GM23248 (cell line): ENCODE measurements around the gene PPM1L. TPM values are rescaled to one million over a fixed set of nuclear protein-coding genes. Genes with fewer than 3 reads are reported as not detected.

Experiments used
- DNase-seq: peaks from one replicate; pipeline ENCODE4 v3.0.0-alpha.2; 2015
- H2AFZ ChIP-seq: fragments of 200-600 bp; sonication (generic); 2 replicates; pipeline ENCODE4 v1.6.1; 2016; ENCODE audit warnings: antibody characterized with exemption
- H3F3A ChIP-seq: fragments of 200-600 bp; sonication (generic); 2 replicates; pipeline ENCODE4 v1.6.1; 2016; ENCODE audit warnings: mild to moderate bottlenecking, antibody characterized with exemption, mixed run types; ENCODE audit not compliant: insufficient read depth
- H3K27ac ChIP-seq: fragments of 200-600 bp; sonication (generic); 2 replicates; pipeline ENCODE4 v1.5.1; 2016; ENCODE audit warnings: mild to moderate bottlenecking
- H3K27me3 ChIP-seq: fragments of 200-600 bp; sonication (generic); replicated peaks from 2 replicates; pipeline ENCODE4 v1.6.1; 2016; ENCODE audit warnings: mild to moderate bottlenecking; ENCODE audit not compliant: insufficient read depth
- H3K36me3 ChIP-seq: fragments of 200-600 bp; sonication (generic); 2 replicates; pipeline ENCODE4 v1.6.1; 2016; ENCODE audit warnings: low read depth, mild to moderate bottlenecking
- H3K4me1 ChIP-seq: fragments of 200-600 bp; sonication (generic); 2 replicates; pipeline ENCODE4 v1.6.1; 2016; ENCODE audit warnings: mild to moderate bottlenecking; ENCODE audit not compliant: insufficient read depth
- H3K4me2 ChIP-seq: fragments of 200-600 bp; sonication (generic); one replicate; pipeline ENCODE4 v1.6.1; 2016; ENCODE audit warnings: mild to moderate bottlenecking; ENCODE audit not compliant: unreplicated experiment
- H3K4me3 ChIP-seq: fragments of 200-600 bp; sonication (generic); 2 replicates; pipeline ENCODE4 v1.5.1; 2016; ENCODE audit warnings: mild to moderate bottlenecking
- H3K79me2 ChIP-seq: fragments of 200-600 bp; sonication (generic); 2 replicates; pipeline ENCODE4 v1.6.1; 2016; ENCODE audit warnings: mild to moderate bottlenecking; ENCODE audit not compliant: insufficient read depth
- H3K9ac ChIP-seq: fragments of 200-600 bp; sonication (generic); 2 replicates; pipeline ENCODE4 v1.6.1; 2016; ENCODE audit warnings: mild to moderate bottlenecking
- H3K9me2 ChIP-seq: fragments of 200-600 bp; sonication (generic); 2 replicates; pipeline ENCODE4 v1.6.1; 2016; ENCODE audit warnings: mixed run types, mild to moderate bottlenecking, moderate library complexity; ENCODE audit not compliant: insufficient read depth
- H3K9me3 ChIP-seq: fragments of 200-600 bp; sonication (generic); one replicate; pipeline ENCODE4 v1.6.1; 2017; ENCODE audit warnings: low read depth
- H4K20me1 ChIP-seq: fragments of 200-600 bp; sonication (generic); 2 replicates; pipeline ENCODE4 v1.6.0; 2016; ENCODE audit not compliant: insufficient read depth
- EZH2 ChIP-seq: fragments of 200-600 bp; sonication (generic); IDR thresholded peaks from 2 replicates; pipeline ENCODE4 v1.6.1; 2018; ENCODE audit warnings: antibody characterized with exemption, mild to moderate bottlenecking; ENCODE audit not compliant: insufficient read depth, poor library complexity, severe bottlenecking
- EZH2phosphoT487 ChIP-seq: fragments of 200-600 bp; sonication (generic); IDR thresholded peaks from 2 replicates; pipeline ENCODE4 v1.6.1; 2018; ENCODE audit warnings: antibody characterized with exemption, moderate library complexity, mild to moderate bottlenecking, low read depth; ENCODE audit not compliant: insufficient read depth
- WGBS, 2 experiments: methylation state at CpG; one replicate each; pipeline ENCODE4 v1.1.6; 2015 to 2017; ENCODE audit warnings: low lambda C conversion rate in 2 of 2, low coverage in 1 of 2; ENCODE audit errors: missing lambda C conversion rate in 2 of 2; 5-methylcytosine and 5-hydroxymethylcytosine counted together
- in situ Hi-C: fragments of 300-500 bp; cut with MboI; formaldehyde crosslinking; loops from 2 replicates; pipeline ENCODE4 v1.15.0; 2020
- polyA plus RNA-seq: library from polyadenylated mRNA; unstranded; fragments of >200 nt; fragmentation: Nextera tagmentation; extraction: Ambion mirVana; gene quantifications from 2 replicates; pipeline ENCODE4 v1.2.1, GENCODE V29; 2016
- total RNA-seq: library from RNA; depleted of rRNA; stranded (reverse); fragments of >200 nt; shearing (Covaris generic); gene quantifications from 2 replicates; pipeline ENCODE4 v1.2.3, GENCODE V29; 2014

Gene PPM1L
- total and polyA plus RNA-seq, 2 experiments from 2014 or later: under 0.01 to 0.26 TPM

- no peaks in the 10 kb centered on the region for H4K20me1 ChIP-seq
- H3K79me2 ChIP-seq: no peaks in the 10 kb centered on the region
- in situ Hi-C loops: no loop called here
- no peak overlapping the region for H3K4me2 ChIP-seq
- no peaks in the 10 kb centered on the region for H3K36me3 ChIP-seq
- TF ChIP-seq EZH2phosphoT487: no peak
- no peaks in the 10 kb centered on the region for H3K9me3 ChIP-seq
- 28 to 40% methylated on average over 2 of the region's 2 CpGs for WGBS, 2 experiments
- DNase-seq: no peak
- H3K27ac ChIP-seq: no peak overlapping the region
- no peak overlapping the region for H2AFZ ChIP-seq
- H3K27me3 ChIP-seq: 0 out of 2 replicates have a peak, but pooled peaks cover 8% of the 10 kb centered on the region
- no peaks in the 10 kb centered on the region for H3K9me2 ChIP-seq
- H3K4me1 ChIP-seq: no peaks in the 10 kb centered on the region
- H3K4me3 ChIP-seq: no peak overlapping the region
- no peak overlapping the region for H3K9ac ChIP-seq
- H3F3A ChIP-seq: no peaks in the 10 kb centered on the region
These were observed 18.0 kb upstream of the PPM1L start for GRCh38 chr3:160738048-160738447.

GRCh38 chr3:160739079-160739478, 17.0 kb upstream of the PPM1L start:
- no peaks in the 10 kb centered on the region for H3K4me1 ChIP-seq
- peaks cover 8% of the 10 kb centered on the region; the same call in 1 of the 2 replicates for H3K27me3 ChIP-seq
- H3K9me2 ChIP-seq: no peaks in the 10 kb centered on the region
- H3K79me2 ChIP-seq: no peaks in the 10 kb centered on the region
- H3F3A ChIP-seq: no peaks in the 10 kb centered on the region
- in situ Hi-C loops: no loop called here
- TF ChIP-seq EZH2 (no peak), EZH2phosphoT487 (no peak)
- no peak overlapping the region for H3K4me2 ChIP-seq
- H3K27ac ChIP-seq: no peak overlapping the region
- H4K20me1 ChIP-seq: no peaks in the 10 kb centered on the region
- 0 to 29% methylated on average over 1 of the region's 1 CpG for WGBS, 2 experiments
- no peak overlapping the region for H2AFZ ChIP-seq
- no peak overlapping the region for H3K4me3 ChIP-seq
- no peak overlapping the region for H3K9ac ChIP-seq
- DNase-seq: peak; percentile 10
- no peaks in the 10 kb centered on the region for H3K36me3 ChIP-seq
- H3K9me3 ChIP-seq: no peaks in the 10 kb centered on the region

GRCh38 chr3:160746976-160747375, 9.1 kb upstream of the PPM1L start:
- no peak overlapping the region for H3K27ac ChIP-seq
- H3K4me1 ChIP-seq: no peaks in the 10 kb centered on the region
- H3K4me3 ChIP-seq: no peak overlapping the region
- no peaks in the 10 kb centered on the region for H3F3A ChIP-seq
- no peak for DNase-seq
- no peaks in the 10 kb centered on the region for H3K9me3 ChIP-seq
- H3K79me2 ChIP-seq: no peaks in the 10 kb centered on the region
- H4K20me1 ChIP-seq: no peaks in the 10 kb centered on the region
- H3K4me2 ChIP-seq: no peak overlapping the region
- in situ Hi-C loops: no loop called here
- no peaks in the 10 kb centered on the region; the same call in 1 of the 2 replicates for H3K27me3 ChIP-seq
- TF ChIP-seq EZH2 (no peak), EZH2phosphoT487 (no peak)
- no peaks in the 10 kb centered on the region for H3K9me2 ChIP-seq
- H3K9ac ChIP-seq: no peak overlapping the region
- H3K36me3 ChIP-seq: no peaks in the 10 kb centered on the region
- 23 to 27% methylated on average over 2 of the region's 2 CpGs for WGBS, 2 experiments
- no peak overlapping the region for H2AFZ ChIP-seq

- H2AFZ ChIP-seq: no peak overlapping the region
- no peak overlapping the region for H3K4me3 ChIP-seq
- no peaks in the 10 kb centered on the region; the same call in 1 of the 2 replicates for H3K27me3 ChIP-seq
- H3K36me3 ChIP-seq: no peaks in the 10 kb centered on the region
- no peaks in the 10 kb centered on the region for H3K79me2 ChIP-seq
- no peak overlapping the region for H3K27ac ChIP-seq
- in situ Hi-C loops: no loop called here
- no peaks in the 10 kb centered on the region for H3F3A ChIP-seq
- TF ChIP-seq EZH2phosphoT487 (no peak), EZH2 (no peak)
- 30 to 44% methylated on average over 1 of the region's 1 CpG for WGBS, 2 experiments
- H3K9me2 ChIP-seq: no peaks in the 10 kb centered on the region
- no peaks in the 10 kb centered on the region for H4K20me1 ChIP-seq
- no peak for DNase-seq
- no peak overlapping the region for H3K4me2 ChIP-seq
- H3K9ac ChIP-seq: no peak overlapping the region
- no peaks in the 10 kb centered on the region for H3K9me3 ChIP-seq
- no peaks in the 10 kb centered on the region for H3K4me1 ChIP-seq
These were observed 8.6 kb upstream of the PPM1L start for GRCh38 chr3:160747422-160747821.

GRCh38 chr3:160748231-160748630, 7.8 kb upstream of the PPM1L start:
- H3K4me1 ChIP-seq: no peaks in the 10 kb centered on the region
- H4K20me1 ChIP-seq: no peaks in the 10 kb centered on the region
- no peaks in the 10 kb centered on the region for H3F3A ChIP-seq
- DNase-seq: no peak
- no peaks in the 10 kb centered on the region for H3K9me2 ChIP-seq
- no peak overlapping the region for H2AFZ ChIP-seq
- no peaks in the 10 kb centered on the region for H3K36me3 ChIP-seq
- in situ Hi-C loops: no loop called here
- H3K27ac ChIP-seq: no peak overlapping the region
- H3K9me3 ChIP-seq: no peaks in the 10 kb centered on the region
- TF ChIP-seq EZH2phosphoT487 (no peak), EZH2 (no peak)
- H3K79me2 ChIP-seq: no peaks in the 10 kb centered on the region
- no peak overlapping the region for H3K4me2 ChIP-seq
- H3K27me3 ChIP-seq: no peaks in the 10 kb centered on the region; the same call in 1 of the 2 replicates
- WGBS, 2 experiments: 21 to 22% methylated on average over 2 of the region's 2 CpGs
- no peak overlapping the region for H3K4me3 ChIP-seq
- H3K9ac ChIP-seq: no peak overlapping the region
